ENCODE measurements around the gene SORCS2.
"Not testable (repeated sequence)": the region's sequence is repeated elsewhere in the genome, so short reads cannot be mapped to it uniquely, and the experiment has no call there.

Gene SORCS2

GRCh38 chr4:7598939-7599790, 406.8 kb downstream of the SORCS2 start:
- ChIA-PET POLR2A (no interaction called here), CTCF (no interaction called here)
- H3K9me3 ChIP-seq (ENCODE audit: control insufficient read depth, insufficient read depth, low read depth, low read length) = no peaks in the 10 kb centered on the region
- no peak for TF ChIP-seq ZBTB7A (tag by site-specific recombination; IDR thresholded peaks at IDR 0.05; ENCODE audit: low read depth)
- no peak for TF ChIP-seq ZNF146 (tag by site-specific recombination; IDR thresholded peaks at IDR 0.05)
- TF ChIP-seq TRIM28 (IDR thresholded peaks at IDR 0.05; ENCODE audit: borderline replicate concordance, low read length) = no peak
- no peak overlapping the region for H3K4me3 ChIP-seq (ENCODE audit: low read depth, low read length)
- H3K4me1 ChIP-seq (ENCODE audit: control insufficient read depth, insufficient read depth, low read length) = no peaks in the 10 kb centered on the region
- no peaks in the 10 kb centered on the region for H3K36me3 ChIP-seq (ENCODE audit: control insufficient read depth in 2 of 2, insufficient read depth in 1 of 2, low read length in 2 of 2)
- H3K27ac ChIP-seq (ENCODE audit: extremely low read depth, low read depth, low read length) = no peak overlapping the region

GRCh38 chr4:7600247-7600646, 407.9 kb downstream of the SORCS2 start:
- Histone ChIP-seq H3K4me1 (ENCODE audit: control insufficient read depth, insufficient read depth, low read length) (no peaks in the 10 kb centered on the region), H3K36me3 (ENCODE audit: control insufficient read depth in 2 of 2, insufficient read depth in 1 of 2, low read length in 2 of 2) (no peaks in the 10 kb centered on the region), H3K27ac (ENCODE audit: extremely low read depth, low read depth, low read length) (no peak overlapping the region), H3K9me3 (ENCODE audit: control insufficient read depth, insufficient read depth, low read depth, low read length) (no peaks in the 10 kb centered on the region), H3K4me3 (ENCODE audit: low read depth, low read length) (no peak overlapping the region)
- CTCF ChIA-PET = no interaction called here
- POLR2A ChIA-PET = no interaction called here
- no peak for TF ChIP-seq ZNF560 (tag by site-specific recombination; IDR thresholded peaks at IDR 0.05; ENCODE audit: borderline replicate concordance)

- H3K27ac ChIP-seq (ENCODE audit: extremely low read depth, low read depth, low read length); CTCF ChIA-PET; POLR2A ChIA-PET; H3K9me3 ChIP-seq (ENCODE audit: control insufficient read depth, insufficient read depth, low read depth, low read length); H3K36me3 ChIP-seq (ENCODE audit: control insufficient read depth in 2 of 2, insufficient read depth in 1 of 2, low read length in 2 of 2); H3K4me1 ChIP-seq (ENCODE audit: control insufficient read depth, insufficient read depth, low read length); H3K4me3 ChIP-seq (ENCODE audit: low read depth, low read length): not testable (repeated sequence)
Measured at GRCh38 chr4:7602166-7602565, 409.8 kb downstream of the SORCS2 start.

GRCh38 chr4:7607156-7607910, 415.0 kb downstream of the SORCS2 start:
- Histone ChIP-seq H3K27ac (ENCODE audit: extremely low read depth, low read depth, low read length) (no peak overlapping the region), H3K9me3 (ENCODE audit: control insufficient read depth, insufficient read depth, low read depth, low read length) (no peaks in the 10 kb centered on the region), H3K36me3 (ENCODE audit: control insufficient read depth in 2 of 2, insufficient read depth in 1 of 2, low read length in 2 of 2) (no peaks in the 10 kb centered on the region), H3K4me1 (ENCODE audit: control insufficient read depth, insufficient read depth, low read length) (no peaks in the 10 kb centered on the region), H3K4me3 (ENCODE audit: low read depth, low read length) (no peak overlapping the region)
- POLR2A ChIA-PET = no interaction called here
- CTCF ChIA-PET = no interaction called here
- TF ChIP-seq ZBTB6 (tag by site-specific recombination; IDR thresholded peaks at IDR 0.05) = no peak

- POLR2A ChIA-PET = no interaction called here
- no peak for TF ChIP-seq ZNF404 (tag by site-specific recombination; IDR thresholded peaks at IDR 0.05)
- no peak for TF ChIP-seq ZNF48 (tag by site-specific recombination; IDR thresholded peaks at IDR 0.05)
- TF ChIP-seq ZNF24 (tag by site-specific recombination; IDR thresholded peaks at IDR 0.05) = no peak
- TF ChIP-seq ZNF146 (tag by site-specific recombination; IDR thresholded peaks at IDR 0.05) = no peak
- no peak for TF ChIP-seq ZFP37 (tag by site-specific recombination; IDR thresholded peaks at IDR 0.05)
- no peak for TF ChIP-seq ZNF670 (tag by site-specific recombination; IDR thresholded peaks at IDR 0.05; ENCODE audit: low read depth)
- no peak for TF ChIP-seq HOXD13 (CRISPR knock-in tag; IDR thresholded peaks at IDR 0.05; ENCODE audit: borderline replicate concordance)
- no peak for TF ChIP-seq ZNF514 (tag by site-specific recombination; IDR thresholded peaks at IDR 0.05)
- no peak for TF ChIP-seq ZSCAN23 (tag by site-specific recombination; IDR thresholded peaks at IDR 0.05)
- CTCF ChIA-PET = interaction anchor here (0.6 kb wide), 1 partner anchor 210 kb away, joined by 3 read pairs; no protein-coding TSS in a partner anchor
- Histone ChIP-seq H3K36me3 (ENCODE audit: control insufficient read depth in 2 of 2, insufficient read depth in 1 of 2, low read length in 2 of 2) (no peaks in the 10 kb centered on the region), H3K4me1 (ENCODE audit: control insufficient read depth, insufficient read depth, low read length) (no peaks in the 10 kb centered on the region), H3K4me3 (ENCODE audit: low read depth, low read length) (no peak overlapping the region), H3K9me3 (ENCODE audit: control insufficient read depth, insufficient read depth, low read depth, low read length) (no peaks in the 10 kb centered on the region), H3K27ac (ENCODE audit: extremely low read depth, low read depth, low read length) (no peak overlapping the region)
Measured at GRCh38 chr4:7608046-7608445, 415.7 kb downstream of the SORCS2 start.

Data from HEK293 (cell line).